HG03342 (cell line): ENCODE measurements around the gene DCAKD.

Experiments used
- ATAC-seq: cut with Tn5 transposase; IDR thresholded peaks from one replicate; pipeline ENCODE4 v1.9.1; 2021; ENCODE audit warnings: mild to moderate bottlenecking, moderate library complexity; ENCODE audit not compliant: unreplicated experiment

The DCAKD gene

GRCh38 chr17:44977814-44978550, 73.5 kb downstream of the DCAKD start:
- no peak for ATAC-seq

DNA sequence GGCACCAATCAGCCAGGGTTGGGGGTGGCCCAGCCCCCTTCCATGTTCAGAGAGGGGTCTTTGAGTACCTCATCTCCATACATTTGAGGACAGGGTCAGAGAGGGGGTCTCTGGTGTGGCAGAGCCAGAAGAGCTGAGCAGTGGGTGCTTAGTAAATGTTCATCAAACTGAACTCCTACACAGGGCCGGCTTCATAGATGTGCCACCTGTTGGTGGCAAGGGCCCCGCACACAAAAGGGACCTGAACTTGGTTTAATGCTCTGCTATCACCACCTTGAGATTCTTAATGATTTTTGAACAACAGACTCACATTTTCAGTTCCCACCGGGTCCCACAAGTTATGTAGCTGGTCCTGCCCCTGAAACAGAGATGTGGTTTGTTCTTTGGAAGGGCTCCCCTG, 74.4 kb downstream of the DCAKD start:
- ATAC-seq, result no peak

DNA sequence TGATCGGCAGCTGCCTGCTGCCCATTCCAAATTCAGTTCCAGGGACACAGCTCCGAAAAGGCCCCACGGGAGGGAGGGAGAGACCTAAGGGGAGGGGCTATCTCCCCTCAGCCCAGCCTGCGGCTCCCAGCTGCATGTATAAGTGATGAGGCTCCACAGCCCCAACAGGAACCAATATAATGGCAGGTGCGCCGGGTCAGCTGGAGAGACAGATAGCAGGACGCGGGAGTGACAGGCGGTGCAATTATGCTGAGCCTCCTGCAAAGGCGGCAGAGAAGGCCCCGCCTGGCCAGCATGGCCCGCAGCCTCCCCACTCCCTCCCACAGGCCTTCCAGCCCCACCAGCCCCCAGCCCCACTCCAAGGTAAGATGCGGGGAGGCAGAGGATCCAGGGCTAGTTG, 75.2 kb downstream of the DCAKD start:
- ATAC-seq, result no peak
